Skeletal muscle cell (primary cell): ENCODE measurements around the gene SNRPB.

Source experiments
- DNase-seq: peaks from one replicate; pipeline ENCODE4 v3.0.0-alpha.2; 2010; ENCODE audit warnings: low read depth
- H3K4me3 ChIP-seq: 2 replicates; pipeline ENCODE4 v1.5.1; 2011; ENCODE audit warnings: low read depth, mild to moderate bottlenecking, control low read depth, low read length, moderate library complexity

Gene SNRPB

GRCh38 chr20:2476742-2477615 is 6.4 kb upstream of the SNRPB start:
- H3K4me3 ChIP-seq = no peak overlapping the region
- DNase-seq = no peak

- no peak overlapping the region for H3K4me3 ChIP-seq
- no peak for DNase-seq
Observed at GRCh38 chr20:2475850-2476741, 5.5 kb upstream of the SNRPB start.

- H3K4me3 ChIP-seq = no peak overlapping the region
- DNase-seq = no peak
Observed at GRCh38 chr20:2473516-2473915, 2.9 kb upstream of the SNRPB start.

- peak overlapping the region; percentile 87 for H3K4me3 ChIP-seq
- DNase-seq = no peak
Observed at GRCh38 chr20:2469991-2470422, 582 bp downstream of the SNRPB start.

GRCh38 chr20:2468581-2469407 is 1.8 kb downstream of the SNRPB start:
- H3K4me3 ChIP-seq = peak overlapping the region; percentile 87
- no peak for DNase-seq

GRCh38 chr20:2467412-2467811 is 3.2 kb downstream of the SNRPB start:
- DNase-seq = no peak
- no peak overlapping the region for H3K4me3 ChIP-seq

- DNase-seq = no peak
- no peak overlapping the region for H3K4me3 ChIP-seq
Observed at GRCh38 chr20:2465100-2465499, 5.5 kb downstream of the SNRPB start.

- DNase-seq = no peak
Observed at GRCh38 chr20:2463616-2464365, 6.8 kb downstream of the SNRPB start.

GRCh38 chr20:2462484-2462883 is 8.1 kb downstream of the SNRPB start:
- no peak for DNase-seq
- H3K4me3 ChIP-seq = no peak overlapping the region

More at GRCh38 chr20:2463616-2464365, 6.8 kb downstream of the SNRPB start:
- no peak overlapping the region for H3K4me3 ChIP-seq

- DNase-seq = no peak
- H3K4me3 ChIP-seq = no peak overlapping the region
Observed at GRCh38 chr20:2460752-2461424, 9.7 kb downstream of the SNRPB start.

- DNase-seq = no peak
- H3K4me3 ChIP-seq = no peak overlapping the region
Observed at GRCh38 chr20:2459981-2460751, 10.4 kb downstream of the SNRPB start.

- no peak for DNase-seq
- no peak overlapping the region for H3K4me3 ChIP-seq
Observed at GRCh38 chr20:2458919-2459499, 11.6 kb downstream of the SNRPB start.

- H3K4me3 ChIP-seq = no peak overlapping the region
- DNase-seq = no peak
Observed at GRCh38 chr20:2455771-2456497, 14.7 kb downstream of the SNRPB start.

GRCh38 chr20:2453792-2454191 is 16.8 kb downstream of the SNRPB start:
- no peak overlapping the region for H3K4me3 ChIP-seq
- no peak for DNase-seq

GRCh38 chr20:2451939-2452732 is 18.5 kb downstream of the SNRPB start:
- DNase-seq = no peak
- no peak overlapping the region for H3K4me3 ChIP-seq

- no peak for DNase-seq
- H3K4me3 ChIP-seq = no peak overlapping the region
Observed at GRCh38 chr20:2451422-2451821, 19.2 kb downstream of the SNRPB start.
